Right atrium auricular region (tissue), 2 donors: ENCODE data around the gene LUZP1. TPM values are rescaled to one million over a fixed set of nuclear protein-coding genes. Genes with fewer than 3 reads are reported as not detected.

Experiments
- DNase-seq: peaks from one replicate; pipeline ENCODE4 v3.0.0-alpha.2; 2019; ENCODE audit warnings: low spot score
- H3K27ac ChIP-seq, 2 donors: fragments of 200-600 bp; sonication (generic); 1 replicate in 1 of 2; 2 replicates in 1 of 2; pipeline ENCODE4 v1.5.1; 2016 to 2019
- H3K27me3 ChIP-seq, 2 donors: fragments of 200-600 bp; sonication (generic); one replicate each; pipeline versions ENCODE4 v1.5.1 to v1.6.0; 2017 to 2019
- H3K36me3 ChIP-seq: fragments of 200-600 bp; sonication (generic); one replicate; pipeline ENCODE4 v1.5.1; 2016
- H3K4me1 ChIP-seq, 2 donors: fragments of 200-600 bp; sonication (generic); one replicate each; pipeline versions ENCODE4 v1.5.1 to v1.6.0; 2017 to 2019
- H3K4me3 ChIP-seq, 2 donors: fragments of 200-600 bp; sonication (generic); 1 replicate in 1 of 2; 2 replicates in 1 of 2; pipeline ENCODE4 v1.5.1; 2017 to 2019; ENCODE audit warnings: mild to moderate bottlenecking in 1 of 2, moderate library complexity in 1 of 2
- H3K9me3 ChIP-seq, 2 donors: fragments of 200-600 bp; sonication (generic); one replicate each; pipeline ENCODE4 v1.5.1; 2019
- CTCF ChIP-seq, 2 donors: fragments of 200-600 bp; sonication (generic); IDR thresholded peaks; one replicate each; pipeline ENCODE4 v1.5.1; 2019; ENCODE audit warnings: antibody characterized with exemption in 2 of 2
- total RNA-seq, 2 donors: library from RNA; depleted of rRNA; stranded (reverse); fragments of >200 nt; gene quantifications; one replicate each; pipeline ENCODE4 v1.1.0, GENCODE V29; 2016

LUZP1 gene
- total RNA-seq, 2 donors from 2014 or later = 28.7 to 29.3 TPM

- Histone ChIP-seq H3K4me3 (no peak overlapping the region), H3K36me3 (peaks cover 91% of the 10 kb centered on the region), H3K27ac (peak overlapping the region in 1 of 2 donors; percentile 15), H3K4me1 (peaks cover 0 to 17% of the 10 kb centered on the region in 2 donors), H3K9me3 (no peaks in the 10 kb centered on the region), H3K27me3 (no peaks in the 10 kb centered on the region)
- TF ChIP-seq CTCF (IDR thresholded peaks at IDR 0.05) = no peak
- DNase-seq = peak; percentile 73
Measured at GRCh38 chr1:23083714-23084480, 84.8 kb downstream of the LUZP1 start.

DNA sequence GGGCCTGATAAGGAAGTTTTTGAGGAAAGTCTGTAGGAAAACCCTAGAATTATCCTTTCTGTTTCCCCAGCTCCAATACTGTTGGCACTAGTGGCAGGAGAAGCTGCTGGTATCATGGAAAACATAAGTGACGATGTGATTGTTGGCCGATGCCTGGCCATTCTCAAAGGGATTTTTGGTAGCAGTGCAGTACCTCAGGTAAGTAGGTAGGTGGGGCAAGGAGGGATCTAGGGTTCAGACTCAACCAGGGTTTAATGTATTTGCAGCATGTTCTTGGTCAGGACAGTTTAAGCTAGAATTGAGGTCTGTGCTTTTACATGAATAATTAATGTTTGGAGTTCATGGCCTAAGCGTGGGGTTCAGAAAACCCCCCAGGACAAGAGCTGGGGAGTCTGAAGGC is 87.3 kb downstream of the LUZP1 start:
- Histone ChIP-seq H3K4me1 (peaks cover 0 to 17% of the 10 kb centered on the region in 2 donors), H3K27me3 (no peaks in the 10 kb centered on the region), H3K27ac (no peak overlapping the region), H3K36me3 (peaks cover 86% of the 10 kb centered on the region), H3K9me3 (no peaks in the 10 kb centered on the region), H3K4me3 (no peak overlapping the region)
- peak in 1 of 2 donors; percentile 19 for TF ChIP-seq CTCF (IDR thresholded peaks at IDR 0.05)
- DNase-seq = no peak

DNA sequence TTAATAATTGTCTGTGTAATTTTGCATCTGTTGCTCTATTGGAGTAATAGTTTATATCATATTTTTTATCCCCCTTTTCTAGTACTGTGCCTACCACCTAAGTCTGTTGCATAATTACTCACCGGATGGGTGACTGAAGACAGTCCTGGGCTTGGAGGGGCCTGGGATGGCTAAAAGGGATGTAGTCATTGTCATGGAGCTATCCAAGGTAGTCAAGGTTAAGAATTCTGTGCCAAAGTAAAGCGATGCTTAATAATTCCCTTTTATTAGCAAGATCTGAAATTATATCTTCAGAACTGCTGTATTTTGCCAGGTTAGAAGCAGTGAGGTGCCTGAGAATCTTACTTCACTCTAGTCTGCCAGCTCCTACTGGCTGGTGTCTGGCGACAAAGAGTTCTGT is 87.8 kb downstream of the LUZP1 start:
- Histone ChIP-seq H3K27me3 (no peaks in the 10 kb centered on the region), H3K4me1 (peaks cover 0 to 17% of the 10 kb centered on the region in 2 donors), H3K9me3 (no peaks in the 10 kb centered on the region), H3K4me3 (no peak overlapping the region), H3K27ac (no peak overlapping the region), H3K36me3 (peaks cover 81% of the 10 kb centered on the region)
- TF ChIP-seq CTCF (IDR thresholded peaks at IDR 0.05) = no peak
- DNase-seq = no peak

GRCh38 chr1:23079025-23079424 is 89.6 kb downstream of the LUZP1 start:
- TF ChIP-seq CTCF (IDR thresholded peaks at IDR 0.05) = no peak
- peaks cover 68% of the 10 kb centered on the region for H3K36me3 ChIP-seq
- no peak for DNase-seq
- peaks cover 0 to 9% of the 10 kb centered on the region in 2 donors for H3K4me1 ChIP-seq
- no peak overlapping the region for H3K4me3 ChIP-seq
- no peak overlapping the region for H3K27ac ChIP-seq
- no peaks in the 10 kb centered on the region for H3K27me3 ChIP-seq
- H3K9me3 ChIP-seq = no peaks in the 10 kb centered on the region

- no peaks in the 10 kb centered on the region for H3K4me1 ChIP-seq
- peaks cover 61% of the 10 kb centered on the region for H3K36me3 ChIP-seq
- H3K27ac ChIP-seq = no peak overlapping the region
- no peak for DNase-seq
- H3K9me3 ChIP-seq = no peaks in the 10 kb centered on the region
- TF ChIP-seq CTCF (IDR thresholded peaks at IDR 0.05) = no peak
- H3K4me3 ChIP-seq = no peak overlapping the region
- H3K27me3 ChIP-seq = no peaks in the 10 kb centered on the region
Measured at GRCh38 chr1:23074012-23074411, 94.6 kb downstream of the LUZP1 start.

DNA sequence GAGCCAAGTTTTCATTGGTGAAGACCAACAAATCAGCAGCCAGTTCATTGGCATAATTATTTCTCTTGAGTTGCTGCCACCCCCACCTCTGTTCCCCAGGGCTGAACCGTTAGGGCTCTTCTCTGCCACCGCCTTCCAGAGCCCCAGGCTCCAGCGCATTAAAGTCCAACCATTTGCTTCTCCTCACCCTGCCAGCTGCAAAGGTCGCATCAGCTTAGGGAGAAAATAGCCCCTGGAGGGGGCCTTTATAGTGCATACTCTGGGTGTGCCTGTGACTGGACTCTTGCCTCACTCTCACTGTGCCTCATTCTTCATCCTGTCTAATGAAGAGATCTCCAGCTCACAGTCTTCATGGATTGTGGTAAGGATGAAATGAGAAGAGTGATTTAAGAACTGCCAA is 99.0 kb downstream of the LUZP1 start:
- Histone ChIP-seq H3K4me1 (no peaks in the 10 kb centered on the region), H3K27ac (no peak overlapping the region), H3K4me3 (no peak overlapping the region), H3K36me3 (peaks cover 66% of the 10 kb centered on the region), H3K27me3 (no peaks in the 10 kb centered on the region), H3K9me3 (no peaks in the 10 kb centered on the region)
- no peak for DNase-seq
- TF ChIP-seq CTCF (IDR thresholded peaks at IDR 0.05) = no peak
